ENCODE data around the gene FAM209A.
A peak's percentile ranks its signal among the peaks of the same experiment; 100 is the strongest.
"Not testable (repeated sequence)": the region's sequence is repeated elsewhere in the genome, so short reads cannot be mapped to it uniquely, and the experiment has no call there.

FAM209A gene

GRCh38 chr20:56564526-56564925, 40.0 kb downstream of the FAM209A start:
- not testable (repeated sequence) for H3K79me1 ChIP-seq (ENCODE audit: low read length); H3K4me1 ChIP-seq (ENCODE audit: control insufficient read depth in 1 of 2, insufficient read depth in 2 of 2, low read length in 2 of 2); H4K91ac ChIP-seq (ENCODE audit: low read depth, low read length); H3K9ac ChIP-seq (ENCODE audit: low read length); H3K4me2 ChIP-seq (ENCODE audit: low read length); H4K8ac ChIP-seq (ENCODE audit: low read depth, low read length); H3K4ac ChIP-seq (ENCODE audit: low read depth, low read length); H3K4me3 ChIP-seq (ENCODE audit: low read depth, low read length); H3K23ac ChIP-seq (ENCODE audit: low read length); H3K27ac ChIP-seq (ENCODE audit: low read depth, low read length); H2BK120ac ChIP-seq (ENCODE audit: insufficient read depth, low read length, poor library complexity); H3K18ac ChIP-seq (ENCODE audit: low read length); DNase-seq; H3K79me2 ChIP-seq (ENCODE audit: control insufficient read depth, insufficient read depth, low read length, poor library complexity); H3K36me3 ChIP-seq (ENCODE audit: control insufficient read depth in 1 of 2, insufficient read depth in 2 of 2, low read length in 2 of 2); H2AK5ac ChIP-seq (ENCODE audit: low read length); H4K12ac ChIP-seq (ENCODE audit: low read depth, low read length); H2BK12ac ChIP-seq (ENCODE audit: low read length); H3K9me3 ChIP-seq (ENCODE audit: insufficient read depth, low read depth, low read length); H3K14ac ChIP-seq (ENCODE audit: low read length); H2AFZ ChIP-seq (ENCODE audit: insufficient read depth, low read length, poor library complexity); H3K27me3 ChIP-seq (ENCODE audit: insufficient read depth, low read length); H2BK5ac ChIP-seq (ENCODE audit: low read depth, low read length, poor library complexity)
- no CpG with 5 or more reads among the region's 6 CpGs for WGBS (ENCODE audit: extremely low coverage, insufficient coverage, insufficient read length)

GRCh38 chr20:56565511-56565910, 41.0 kb downstream of the FAM209A start:
- Histone ChIP-seq H3K18ac (ENCODE audit: low read length) (no peak overlapping the region), H2BK120ac (ENCODE audit: insufficient read depth, low read length, poor library complexity) (no peak overlapping the region), H2BK5ac (ENCODE audit: low read depth, low read length, poor library complexity) (no peak overlapping the region), H4K91ac (ENCODE audit: low read depth, low read length) (peak overlapping the region; percentile 33), H4K8ac (ENCODE audit: low read depth, low read length) (no peak overlapping the region), H2BK12ac (ENCODE audit: low read length) (no peak overlapping the region), H3K9ac (ENCODE audit: low read length) (no peak overlapping the region), H4K12ac (ENCODE audit: low read depth, low read length) (no peak overlapping the region), H3K4me2 (ENCODE audit: low read length) (no peak overlapping the region), H3K36me3 (ENCODE audit: control insufficient read depth in 1 of 2, insufficient read depth in 2 of 2, low read length in 2 of 2) (no peaks in the 10 kb centered on the region), H3K9me3 (ENCODE audit: insufficient read depth, low read depth, low read length) (no peaks in the 10 kb centered on the region), H3K23ac (ENCODE audit: low read length) (no peak overlapping the region), H3K14ac (ENCODE audit: low read length) (no peak overlapping the region), H2AK5ac (ENCODE audit: low read length) (no peak overlapping the region), H3K79me2 (ENCODE audit: control insufficient read depth, insufficient read depth, low read length, poor library complexity) (no peaks in the 10 kb centered on the region), H3K27me3 (ENCODE audit: insufficient read depth, low read length) (no peaks in the 10 kb centered on the region), H3K27ac (ENCODE audit: low read depth, low read length) (no peak overlapping the region), H3K4ac (ENCODE audit: low read depth, low read length) (no peak overlapping the region), H3K79me1 (ENCODE audit: low read length) (no peaks in the 10 kb centered on the region), H3K4me1 (ENCODE audit: control insufficient read depth in 1 of 2, insufficient read depth in 2 of 2, low read length in 2 of 2) (peaks cover 2% of the 10 kb centered on the region in 2 experiments), H2AFZ (ENCODE audit: insufficient read depth, low read length, poor library complexity) (no peak overlapping the region), H3K4me3 (ENCODE audit: low read depth, low read length) (no peak overlapping the region)
- no CpG with 5 or more reads among the region's 4 CpGs for WGBS (ENCODE audit: extremely low coverage, insufficient coverage, insufficient read length)
- no peak for DNase-seq

- Histone ChIP-seq H3K14ac (ENCODE audit: low read length) (no peak overlapping the region), H3K9ac (ENCODE audit: low read length) (no peak overlapping the region), H3K4me3 (ENCODE audit: low read depth, low read length) (no peak overlapping the region), H3K4me1 (ENCODE audit: control insufficient read depth in 1 of 2, insufficient read depth in 2 of 2, low read length in 2 of 2) (peaks cover 2% of the 10 kb centered on the region in 2 experiments), H3K36me3 (ENCODE audit: control insufficient read depth in 1 of 2, insufficient read depth in 2 of 2, low read length in 2 of 2) (no peaks in the 10 kb centered on the region), H4K8ac (ENCODE audit: low read depth, low read length) (peak overlapping the region; percentile 69), H2AFZ (ENCODE audit: insufficient read depth, low read length, poor library complexity) (peak overlapping the region; percentile 24), H3K27ac (ENCODE audit: low read depth, low read length) (peak overlapping the region; percentile 42), H3K4ac (ENCODE audit: low read depth, low read length) (no peak overlapping the region), H4K91ac (ENCODE audit: low read depth, low read length) (no peak overlapping the region), H2AK5ac (ENCODE audit: low read length) (no peak overlapping the region), H4K12ac (ENCODE audit: low read depth, low read length) (peak overlapping the region; percentile 55), H3K4me2 (ENCODE audit: low read length) (no peak overlapping the region), H3K79me1 (ENCODE audit: low read length) (no peaks in the 10 kb centered on the region), H2BK120ac (ENCODE audit: insufficient read depth, low read length, poor library complexity) (peak overlapping the region; percentile 94), H3K9me3 (ENCODE audit: insufficient read depth, low read depth, low read length) (no peaks in the 10 kb centered on the region), H3K27me3 (ENCODE audit: insufficient read depth, low read length) (no peaks in the 10 kb centered on the region), H3K23ac (ENCODE audit: low read length) (no peak overlapping the region), H3K18ac (ENCODE audit: low read length) (no peak overlapping the region), H3K79me2 (ENCODE audit: control insufficient read depth, insufficient read depth, low read length, poor library complexity) (no peaks in the 10 kb centered on the region), H2BK12ac (ENCODE audit: low read length) (peak overlapping the region; percentile 87), H2BK5ac (ENCODE audit: low read depth, low read length, poor library complexity) (peak overlapping the region; percentile 57)
- no CpG with 5 or more reads among the region's 3 CpGs for WGBS (ENCODE audit: extremely low coverage, insufficient coverage, insufficient read length)
- peak in 1 of 2 donors; percentile 37 for DNase-seq
Observed at GRCh38 chr20:56566621-56567020, 42.1 kb downstream of the FAM209A start.

GRCh38 chr20:56570832-56571231, 46.3 kb downstream of the FAM209A start:
- Histone ChIP-seq H3K18ac (ENCODE audit: low read length) (no peak overlapping the region), H2AK5ac (ENCODE audit: low read length) (no peak overlapping the region), H3K4me1 (ENCODE audit: control insufficient read depth in 1 of 2, insufficient read depth in 2 of 2, low read length in 2 of 2) (peaks cover 2% of the 10 kb centered on the region in 2 experiments), H3K79me1 (ENCODE audit: low read length) (no peaks in the 10 kb centered on the region), H3K4ac (ENCODE audit: low read depth, low read length) (no peak overlapping the region), H4K91ac (ENCODE audit: low read depth, low read length) (no peak overlapping the region), H2BK5ac (ENCODE audit: low read depth, low read length, poor library complexity) (no peak overlapping the region), H2BK12ac (ENCODE audit: low read length) (no peak overlapping the region), H4K8ac (ENCODE audit: low read depth, low read length) (no peak overlapping the region), H3K9ac (ENCODE audit: low read length) (no peak overlapping the region), H3K27me3 (ENCODE audit: insufficient read depth, low read length) (no peaks in the 10 kb centered on the region), H3K4me3 (ENCODE audit: low read depth, low read length) (no peak overlapping the region), H3K36me3 (ENCODE audit: control insufficient read depth in 1 of 2, insufficient read depth in 2 of 2, low read length in 2 of 2) (no peaks in the 10 kb centered on the region), H3K9me3 (ENCODE audit: insufficient read depth, low read depth, low read length) (no peaks in the 10 kb centered on the region), H2BK120ac (ENCODE audit: insufficient read depth, low read length, poor library complexity) (no peak overlapping the region), H3K23ac (ENCODE audit: low read length) (no peak overlapping the region), H3K79me2 (ENCODE audit: control insufficient read depth, insufficient read depth, low read length, poor library complexity) (no peaks in the 10 kb centered on the region), H3K4me2 (ENCODE audit: low read length) (no peak overlapping the region), H4K12ac (ENCODE audit: low read depth, low read length) (no peak overlapping the region), H3K14ac (ENCODE audit: low read length) (no peak overlapping the region), H2AFZ (ENCODE audit: insufficient read depth, low read length, poor library complexity) (no peak overlapping the region), H3K27ac (ENCODE audit: low read depth, low read length) (no peak overlapping the region)
- no CpG with 5 or more reads among the region's 2 CpGs for WGBS (ENCODE audit: extremely low coverage, insufficient coverage, insufficient read length)
- no peak for DNase-seq

Data from trophoblast cell (in vitro differentiated cells and primary cell).